NCI-H446 treated with DMSO at 0.1 percent for 48 hours (cell line): ENCODE results near the gene EXOC4.
"Not testable (repeated sequence)": the region's sequence is repeated elsewhere in the genome, so short reads cannot be mapped to it uniquely, and the experiment has no call there.

ENCODE experiments used
- DNase-seq: peaks from one replicate; lab custom pipeline; 2025; lab: John Stamatoyannopoulos, UW

Gene EXOC4

DNA sequence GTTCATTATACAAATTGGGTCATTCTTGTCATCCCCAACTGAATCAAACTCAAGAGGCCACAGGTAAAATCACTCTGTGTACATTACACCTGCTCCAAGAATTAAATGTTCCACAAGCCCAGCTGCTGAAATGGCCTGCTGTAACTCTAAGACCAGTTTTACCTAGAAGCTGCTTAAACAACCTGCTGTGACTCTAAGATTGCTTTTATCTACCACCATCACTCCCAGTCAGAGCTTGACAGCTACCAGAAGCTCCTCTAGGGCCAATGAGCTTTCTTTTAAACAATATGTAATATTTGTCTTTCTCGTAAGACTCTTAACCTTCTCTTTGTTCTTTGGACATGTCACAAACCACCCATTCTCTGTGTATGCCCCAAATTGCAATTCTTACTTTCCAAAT lies 732.4 kb downstream of the EXOC4 start:
- no peak for DNase-seq

- no peak for DNase-seq
These were observed 734.7 kb downstream of the EXOC4 start for GRCh38 chr7:133987582-133987981.

- DNase-seq, result no peak
These were observed 740.7 kb downstream of the EXOC4 start for GRCh38 chr7:133993547-133993946.

DNA sequence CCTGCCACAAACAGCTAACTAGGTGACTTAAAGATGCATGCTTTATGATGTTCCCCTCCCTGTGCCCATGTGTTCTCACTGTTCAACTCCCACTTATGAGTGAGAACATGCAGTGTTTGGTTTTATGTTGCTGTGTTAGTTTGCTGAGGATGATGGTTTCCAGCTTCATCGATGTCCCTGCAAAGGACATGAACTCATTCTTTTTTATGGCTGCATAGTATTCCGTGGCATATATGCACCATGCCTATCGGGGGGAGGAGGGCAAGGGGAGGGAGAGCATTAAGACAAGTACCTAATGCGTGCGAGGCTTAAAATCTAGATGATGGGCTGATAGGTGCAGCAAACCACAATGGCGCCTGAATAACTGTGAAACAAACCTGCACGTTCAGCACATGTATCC lies 741.2 kb downstream of the EXOC4 start:
- not testable (repeated sequence) for DNase-seq

DNA sequence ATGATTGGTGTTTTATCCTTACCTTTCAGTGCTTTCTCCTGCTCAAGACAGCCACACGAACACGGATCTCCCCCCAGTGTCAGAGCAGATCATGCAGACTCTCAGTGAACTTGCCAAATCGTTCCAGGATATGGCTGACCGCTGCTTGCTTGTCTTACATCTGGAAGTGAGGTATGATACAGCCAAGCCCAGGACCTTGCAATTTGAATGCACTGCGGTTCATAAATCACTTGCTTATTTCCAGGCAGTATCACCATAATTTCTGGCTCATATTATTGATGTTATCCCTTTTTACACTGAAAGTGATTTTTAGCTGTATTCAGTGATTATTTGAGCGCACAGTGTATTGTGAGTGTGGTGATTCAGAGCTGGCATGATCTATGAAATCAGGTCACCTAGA lies 744.6 kb downstream of the EXOC4 start:
- DNase-seq, result no peak

- no peak for DNase-seq
These were observed 746.3 kb downstream of the EXOC4 start for GRCh38 chr7:133999178-133999577.

DNA sequence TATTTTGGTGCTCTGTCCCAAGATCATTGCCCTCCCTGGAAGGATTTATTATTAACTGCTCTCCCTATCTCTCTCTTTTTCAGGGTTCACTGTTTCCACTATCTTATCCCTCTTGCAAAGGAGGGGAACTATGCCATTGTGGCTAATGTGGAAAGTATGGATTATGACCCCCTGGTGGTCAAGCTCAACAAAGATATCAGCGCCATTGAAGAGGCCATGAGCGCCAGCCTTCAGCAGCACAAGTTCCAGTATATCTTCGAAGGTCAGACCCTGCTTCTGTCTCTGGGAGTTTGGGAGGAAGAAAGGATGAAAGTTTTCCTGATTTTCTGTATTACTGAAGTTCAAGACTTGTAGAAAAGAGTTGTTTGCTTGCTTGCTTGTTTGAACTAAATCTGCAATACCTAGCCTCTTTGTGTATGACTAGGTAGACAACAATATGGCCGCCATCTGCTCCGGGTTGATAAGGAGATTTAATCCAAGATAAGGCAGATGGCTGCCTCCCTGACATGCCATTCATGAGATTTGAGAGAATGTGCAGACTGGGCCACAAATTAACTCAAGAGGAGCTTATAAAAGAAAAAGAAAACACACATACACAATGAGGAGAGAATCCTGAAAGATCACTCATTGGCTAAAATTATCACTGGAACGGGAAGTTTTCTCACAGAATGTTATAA lies 752.1 kb downstream of the EXOC4 start:
- no peak for DNase-seq

DNA sequence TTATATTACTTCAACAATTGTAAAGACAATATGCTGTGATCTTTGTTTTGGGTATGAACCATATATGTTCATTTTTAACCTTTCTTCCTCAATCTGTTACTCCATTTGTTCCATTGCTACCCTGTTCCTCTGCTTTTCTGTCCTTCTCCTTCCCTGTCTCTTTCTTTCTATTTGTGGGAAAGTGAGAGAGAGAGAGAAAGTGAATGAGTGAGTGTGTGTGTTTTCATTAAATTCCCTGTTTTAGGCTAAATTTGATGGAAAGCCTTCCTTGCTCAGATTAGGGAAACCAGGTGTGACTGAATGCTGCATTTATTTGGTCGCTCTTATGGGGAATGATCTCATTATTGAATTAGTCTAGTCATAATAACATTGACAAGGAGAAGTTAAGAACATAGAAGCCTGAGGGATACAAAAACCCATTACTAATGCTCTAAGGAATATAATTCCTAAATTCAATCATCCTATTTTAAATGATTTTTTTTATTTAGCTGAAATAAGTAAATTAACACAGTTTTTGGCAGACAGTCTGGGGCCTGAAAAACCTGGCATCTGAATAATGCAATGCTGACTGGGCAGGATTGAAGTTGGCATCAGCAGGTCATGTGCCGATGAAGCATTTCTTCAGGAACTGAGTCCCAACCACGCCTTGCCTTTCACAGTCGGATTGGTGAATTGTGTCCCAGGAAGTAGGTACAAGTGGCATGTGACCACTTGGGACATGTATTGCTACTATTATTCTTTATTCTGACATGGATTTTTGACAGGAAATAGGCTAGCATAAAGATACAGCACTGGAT lies 756.6 kb downstream of the EXOC4 start:
- DNase-seq, result no peak

- no peak for DNase-seq
These were observed 760.4 kb downstream of the EXOC4 start for GRCh38 chr7:134013249-134013648.

DNA sequence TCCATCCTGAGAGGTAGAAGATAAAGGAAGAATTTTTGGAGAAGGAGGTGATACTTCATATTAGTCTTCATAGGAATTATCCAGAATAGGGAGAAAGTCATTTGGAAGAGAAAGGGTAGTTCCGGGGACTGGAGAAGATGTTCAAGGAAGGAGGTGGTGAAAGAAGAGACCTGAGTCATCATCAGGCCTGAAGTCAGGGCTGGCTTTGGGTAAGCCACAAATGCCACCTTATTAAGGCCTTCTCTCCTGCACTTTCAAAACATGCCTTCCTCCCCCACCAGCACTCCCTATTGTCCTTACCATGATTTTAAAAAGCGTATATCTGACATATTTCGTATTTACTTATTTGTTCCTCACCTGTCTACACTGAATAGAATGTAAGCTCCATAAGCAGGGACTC lies 762.1 kb downstream of the EXOC4 start:
- DNase-seq, result no peak

DNA sequence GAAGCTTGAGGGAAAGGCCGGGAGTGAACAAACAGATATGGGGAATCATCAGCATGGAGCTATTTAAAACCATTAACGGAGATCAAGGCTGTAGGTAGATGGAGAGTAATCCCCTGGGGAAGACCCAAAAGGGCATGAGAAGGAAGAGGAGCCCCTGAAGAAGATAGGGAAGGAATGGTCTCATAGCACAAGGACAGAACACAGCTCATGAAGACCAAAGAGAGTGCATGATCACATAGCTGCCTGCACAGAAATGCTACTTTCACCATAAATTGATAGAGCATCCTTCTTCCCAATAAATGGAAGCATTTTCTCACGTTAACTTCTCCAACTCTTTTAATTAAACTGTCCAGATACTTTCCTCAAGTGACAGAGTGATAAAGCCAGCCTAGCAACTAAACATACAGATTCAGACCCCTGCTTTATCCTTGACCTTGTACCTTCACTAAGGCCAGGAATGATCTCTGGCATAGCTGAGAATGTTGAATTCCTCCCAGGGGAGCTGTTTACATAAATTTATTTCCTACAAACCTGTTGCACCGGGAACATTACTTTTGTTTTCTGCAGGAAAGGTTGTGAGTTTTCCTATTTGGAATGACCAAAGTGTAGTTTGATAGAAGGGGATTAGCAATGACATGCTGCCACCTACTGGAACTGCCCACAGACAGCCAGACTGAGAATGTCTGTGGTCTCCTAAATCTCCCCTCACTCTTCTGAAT lies 763.5 kb downstream of the EXOC4 start:
- DNase-seq, result no peak

DNA sequence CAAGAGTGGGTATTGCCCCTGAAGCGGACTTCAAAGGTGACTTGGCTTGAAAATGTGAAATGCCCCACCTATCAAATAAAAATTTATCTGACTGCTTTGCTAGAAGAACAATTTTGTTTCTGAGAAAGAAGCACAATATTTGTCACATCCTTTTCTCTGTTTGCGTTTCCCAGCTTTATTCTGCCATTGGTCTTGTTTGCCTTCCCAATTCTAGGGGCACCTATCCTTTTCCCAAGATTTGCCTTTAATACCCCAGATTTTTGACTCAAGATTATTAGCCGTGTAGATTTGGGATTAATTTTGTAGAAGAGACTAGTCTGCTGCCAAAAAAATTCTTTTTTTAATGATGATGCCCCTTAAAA lies 764.0 kb downstream of the EXOC4 start:
- no peak for DNase-seq

DNA sequence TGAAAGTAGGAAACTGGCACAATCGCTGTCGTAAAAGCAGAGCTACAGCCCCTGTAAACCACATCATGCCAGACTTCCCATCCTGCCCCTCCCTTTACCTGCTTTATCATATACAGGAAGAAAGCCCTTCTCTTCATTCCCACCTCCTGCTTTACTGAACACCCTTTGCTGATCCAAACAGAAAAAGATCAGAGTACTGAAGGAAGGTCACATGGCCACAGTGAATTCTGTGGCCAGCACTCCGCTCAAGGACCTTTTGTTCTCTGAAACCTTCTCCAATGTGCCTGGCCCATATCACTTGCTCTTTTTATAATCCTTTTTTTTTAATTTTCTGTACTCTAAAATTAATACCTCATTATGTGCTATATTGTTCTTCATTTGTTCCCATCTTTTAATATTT lies 765.4 kb downstream of the EXOC4 start:
- no peak for DNase-seq

DNA sequence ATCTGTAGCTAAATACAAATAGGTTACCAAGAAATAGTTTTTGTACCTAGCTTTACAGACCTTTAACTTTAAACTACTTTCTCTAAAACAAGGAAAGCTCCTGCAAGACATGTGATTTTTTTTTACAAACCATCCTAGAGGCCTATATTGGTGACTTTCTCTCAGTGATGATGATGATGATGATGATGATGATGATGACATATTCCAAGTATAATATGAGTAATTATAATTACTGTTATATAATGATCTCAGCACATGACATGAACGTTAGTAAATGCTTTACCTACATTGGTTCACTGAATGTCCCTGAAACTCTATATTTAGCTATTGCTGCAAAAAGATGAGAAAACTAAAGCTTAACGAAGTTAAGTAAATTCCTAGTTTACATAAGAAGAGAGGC lies 766.4 kb downstream of the EXOC4 start:
- no peak for DNase-seq

DNA sequence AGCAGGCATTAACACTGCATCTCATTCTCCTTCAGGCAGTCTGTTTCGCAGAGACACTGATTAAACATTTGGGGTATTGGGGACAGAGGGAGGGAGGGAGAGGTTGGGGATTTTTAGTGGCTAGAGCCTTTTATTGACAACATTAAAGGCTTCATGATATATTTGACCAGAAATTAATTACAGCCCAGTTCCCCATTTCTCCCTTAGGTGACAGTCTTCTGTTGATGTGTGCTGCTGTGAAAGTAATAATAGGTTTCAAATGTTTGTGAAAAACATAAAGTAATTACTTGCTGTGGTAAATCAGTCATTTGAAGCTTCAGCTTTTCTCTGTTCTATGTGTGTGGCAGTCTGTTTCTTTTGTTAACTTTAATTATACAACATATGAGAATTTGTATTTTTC lies 769.0 kb downstream of the EXOC4 start:
- no peak for DNase-seq

- DNase-seq, result no peak
These were observed 769.5 kb downstream of the EXOC4 start for GRCh38 chr7:134022286-134022911.

DNA sequence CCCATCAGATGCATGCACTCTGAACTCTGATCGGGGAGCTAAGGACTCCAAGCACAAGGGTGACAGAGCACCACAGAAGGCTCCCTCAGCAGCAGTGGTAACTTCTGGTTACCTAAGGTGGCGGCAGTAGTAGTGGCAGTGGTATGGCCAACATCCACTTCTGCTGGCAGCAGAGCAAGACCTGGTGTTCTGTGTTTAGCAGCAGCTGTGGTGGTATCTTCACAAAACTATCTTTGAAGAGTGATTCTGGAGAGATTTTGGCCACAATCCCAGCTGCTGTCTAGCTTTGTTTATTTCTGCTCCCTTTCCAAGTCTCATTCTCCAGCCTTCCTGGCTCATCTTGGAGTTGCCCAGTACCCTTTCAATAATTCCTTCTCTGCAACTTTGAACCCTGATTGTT lies 771.9 kb downstream of the EXOC4 start:
- peak; percentile 32 for DNase-seq

- no peak for DNase-seq
These were observed 776.0 kb downstream of the EXOC4 start for GRCh38 chr7:134028853-134029252.

GRCh38 chr7:134029743-134030142 lies 776.9 kb downstream of the EXOC4 start:
- no peak for DNase-seq

GRCh38 chr7:134030460-134030865 lies 777.6 kb downstream of the EXOC4 start:
- DNase-seq, result no peak

GRCh38 chr7:134031835-134032617 lies 779.1 kb downstream of the EXOC4 start:
- no peak for DNase-seq

DNA sequence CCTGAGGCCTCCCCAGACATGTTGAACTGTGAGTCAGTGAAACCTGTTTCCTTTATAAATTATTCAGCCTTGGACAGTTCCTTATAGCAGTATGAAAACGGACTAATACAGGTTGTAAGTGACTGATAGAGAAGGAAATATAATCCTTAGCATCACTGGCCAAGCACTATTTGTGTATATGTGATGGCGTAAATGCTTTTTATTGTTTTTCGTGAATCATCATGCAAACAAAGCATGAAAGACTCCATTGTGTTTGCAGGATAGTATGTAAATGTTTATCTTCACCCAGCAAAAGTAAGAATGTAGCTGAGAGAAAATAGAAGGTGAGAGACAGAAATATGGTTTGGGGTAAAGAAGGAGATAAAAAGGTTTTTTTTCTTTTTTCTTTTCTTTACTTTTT lies 781.8 kb downstream of the EXOC4 start:
- no peak for DNase-seq
